Stimulated activated CD8-positive, alpha-beta memory T cell treated with anti-CD3 and anti-CD28 coated beads, Interleukin-12 subunit alpha, Interleukin-12 subunit beta, amount 100 ng/mL, for 24 hours (primary cell): Measurements from ENCODE around the gene RPL13A.
"Not testable (repeated sequence)": the region's sequence is repeated elsewhere in the genome, so short reads cannot be mapped to it uniquely, and the experiment has no call there.

Source experiments
- DNase-seq: peaks from one replicate; pipeline ENCODE4 v3.0.0-alpha.2; 2020; ENCODE audit errors: extremely low read depth

RPL13A gene

DNA sequence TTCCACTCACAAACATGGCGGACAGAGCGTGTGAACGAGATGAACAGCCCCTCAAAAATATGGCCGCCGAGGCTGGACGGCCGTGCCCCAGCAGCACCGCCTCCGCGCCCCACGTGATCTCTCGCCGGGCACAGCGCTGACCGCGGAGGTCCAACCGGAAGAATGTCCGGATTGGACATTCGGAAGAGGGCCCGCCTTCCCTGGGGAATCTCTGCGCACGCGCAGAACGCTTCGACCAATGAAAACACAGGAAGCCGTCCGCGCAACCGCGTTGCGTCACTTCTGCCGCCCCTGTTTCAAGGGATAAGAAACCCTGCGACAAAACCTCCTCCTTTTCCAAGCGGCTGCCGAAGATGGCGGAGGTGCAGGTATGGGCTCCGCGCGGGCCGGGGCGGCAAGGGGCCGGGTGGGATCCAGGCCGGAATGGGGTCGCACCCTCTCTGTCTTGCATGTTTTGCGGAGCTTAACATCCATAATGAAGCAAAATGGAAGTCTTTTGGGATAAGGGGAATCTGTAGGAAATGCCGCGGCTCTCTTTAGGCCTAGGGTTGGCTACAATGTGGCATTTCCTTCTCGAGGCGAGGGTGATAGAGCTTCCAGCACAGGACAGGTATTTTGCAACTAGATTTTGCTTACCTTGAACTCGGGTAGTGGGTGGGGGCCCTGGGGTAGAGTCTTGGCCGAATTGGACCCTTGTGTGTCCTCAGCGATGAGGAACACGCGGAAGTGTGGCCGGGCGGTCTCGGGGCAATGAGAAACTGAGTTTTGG is at the start of gene RPL13A:
TSS of gene RPL13A (plus strand) at position 332 of the 769 bp plus-strand sequence. CDS start at position 354, 22 bp downstream.
- DNase-seq = peak; percentile 99

DNA sequence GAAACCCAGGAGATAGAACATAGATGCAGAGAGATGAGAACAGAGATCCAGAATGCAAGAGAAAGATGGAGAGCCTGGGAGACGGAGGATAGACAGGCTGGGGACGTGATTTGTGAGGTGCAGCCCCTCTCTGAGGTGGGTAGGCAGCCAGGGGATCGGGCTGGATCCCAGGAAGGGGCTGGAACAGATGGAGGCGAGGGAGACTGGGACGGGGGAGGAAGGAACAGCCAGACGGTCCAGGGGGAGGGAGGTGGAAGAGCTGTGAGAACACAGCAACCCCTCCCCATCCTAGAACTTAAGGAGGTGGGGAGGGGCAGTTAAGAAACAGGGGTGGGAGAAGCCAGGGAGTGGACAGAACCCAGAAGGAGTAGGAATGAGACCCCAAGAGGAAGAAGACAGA is 49.1 kb upstream of the RPL13A start:
- DNase-seq = no peak

DNA sequence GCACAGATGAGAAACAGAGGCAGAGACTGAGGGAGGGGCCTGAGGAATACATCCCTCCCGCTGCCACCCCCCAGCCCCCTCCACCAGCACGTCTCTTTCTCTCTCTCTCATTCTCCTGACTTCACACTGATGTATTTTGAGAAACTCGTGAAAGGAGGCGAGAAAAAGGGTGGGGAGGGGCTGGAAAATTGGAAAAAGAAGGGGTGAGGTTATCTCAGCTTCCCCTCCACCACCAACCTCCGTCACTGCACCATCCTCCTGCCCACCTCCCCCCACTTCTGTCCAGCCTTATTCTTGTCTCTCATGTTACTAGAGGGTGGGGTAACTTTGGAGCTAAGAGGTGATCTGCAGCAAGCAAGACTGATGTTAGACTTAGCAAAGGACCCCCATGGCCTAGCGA is 47.6 kb upstream of the RPL13A start:
- DNase-seq = no peak

DNA sequence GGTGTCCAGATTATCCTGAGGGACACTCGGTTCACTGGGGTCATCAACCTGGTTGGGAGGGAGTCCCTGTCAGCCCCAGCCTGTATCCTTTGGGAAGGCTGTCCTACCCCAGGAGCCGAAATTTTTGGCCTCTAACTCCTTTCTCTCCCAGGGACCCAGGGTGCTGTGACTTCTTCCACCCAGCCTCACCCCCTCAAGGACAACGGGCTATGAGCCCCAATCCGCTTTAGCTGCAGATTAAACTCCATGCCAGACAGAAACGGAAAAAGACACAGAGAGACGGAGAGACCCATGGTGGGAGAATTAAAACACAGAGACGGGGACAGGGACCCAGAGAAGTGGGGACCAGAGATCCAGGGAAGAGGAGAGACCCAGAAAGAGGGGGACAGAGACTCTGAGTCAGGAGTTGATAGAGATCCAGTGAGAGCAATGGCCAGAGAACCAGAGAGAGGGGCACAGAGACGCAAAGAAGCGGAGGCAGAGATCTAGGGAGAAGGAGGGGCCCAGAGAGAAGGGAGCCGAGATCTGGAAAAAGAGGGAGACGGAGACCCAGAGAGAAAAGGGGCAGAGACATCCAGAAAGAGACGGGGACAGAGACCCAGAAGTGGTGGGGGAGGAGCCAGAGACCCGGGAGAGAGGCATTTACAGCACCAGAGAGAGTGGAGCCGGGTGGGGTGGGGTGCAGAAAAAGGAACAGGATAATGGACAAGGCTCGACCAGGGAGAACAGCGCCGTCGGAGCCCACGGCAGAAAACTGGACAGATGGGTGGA is 46.8 kb upstream of the RPL13A start:
- no peak for DNase-seq

DNA sequence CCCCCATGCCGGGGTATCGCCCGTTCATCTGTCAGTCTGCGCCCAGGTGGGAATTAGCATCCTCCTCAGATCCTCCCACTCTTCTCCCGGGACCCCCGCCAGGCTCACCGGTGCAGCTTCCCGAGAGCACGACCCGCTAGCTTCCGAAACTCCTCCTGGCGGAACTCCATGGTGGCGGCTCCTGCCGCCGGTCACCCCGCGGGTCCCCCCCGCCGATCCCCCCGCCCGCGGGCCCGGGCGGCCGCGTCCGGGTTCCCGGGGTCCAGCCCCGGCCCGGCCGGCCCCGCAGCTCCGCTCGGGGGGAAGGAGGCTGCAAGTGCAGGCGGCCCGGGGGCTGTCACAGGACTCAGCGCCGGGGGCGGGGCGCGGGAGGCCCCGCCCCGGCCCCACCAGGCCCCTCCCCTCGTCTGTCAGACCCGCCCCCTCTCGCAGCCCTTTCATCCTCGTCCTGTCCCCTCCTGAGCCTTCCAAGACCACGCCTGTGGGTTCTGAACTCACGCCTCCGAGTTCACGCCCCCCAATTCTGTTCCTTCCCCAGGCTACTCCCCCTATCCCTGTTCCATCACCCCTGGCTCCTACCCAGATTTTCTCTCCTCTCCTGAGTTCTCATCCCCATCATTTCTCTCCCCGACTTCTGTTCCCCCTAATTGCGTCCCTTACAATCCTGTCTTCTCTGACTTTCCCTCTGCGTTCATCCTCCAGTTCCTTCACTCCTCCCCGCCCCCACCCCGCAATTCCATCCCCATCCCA is 46.0 kb upstream of the RPL13A start, which contains the start of gene SLC17A7:
TSS of gene SLC17A7 (minus strand) at position 318 of the 750 bp plus-strand sequence. CDS start at position 170, 148 bp downstream.
- DNase-seq = no peak

DNA sequence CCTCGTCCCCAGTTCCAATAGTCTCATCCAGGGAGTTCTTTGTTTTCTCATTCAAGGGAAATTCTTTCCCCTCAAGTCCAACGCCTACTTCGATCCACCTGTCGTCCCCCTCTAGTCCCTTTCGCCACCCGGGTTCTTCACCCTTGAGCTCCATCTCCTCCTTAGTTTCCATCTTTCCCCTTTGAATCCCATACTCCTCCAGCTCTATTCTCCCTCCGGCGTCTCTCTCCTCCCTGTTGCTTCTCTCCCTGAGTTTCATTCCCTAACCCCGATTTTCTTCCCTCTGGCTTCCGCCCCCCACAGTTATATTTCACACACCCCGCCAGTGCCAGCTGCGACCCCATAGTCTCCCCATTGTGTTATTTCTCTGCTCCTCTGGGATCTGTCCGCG is 45.5 kb upstream of the RPL13A start:
- no peak for DNase-seq

DNA sequence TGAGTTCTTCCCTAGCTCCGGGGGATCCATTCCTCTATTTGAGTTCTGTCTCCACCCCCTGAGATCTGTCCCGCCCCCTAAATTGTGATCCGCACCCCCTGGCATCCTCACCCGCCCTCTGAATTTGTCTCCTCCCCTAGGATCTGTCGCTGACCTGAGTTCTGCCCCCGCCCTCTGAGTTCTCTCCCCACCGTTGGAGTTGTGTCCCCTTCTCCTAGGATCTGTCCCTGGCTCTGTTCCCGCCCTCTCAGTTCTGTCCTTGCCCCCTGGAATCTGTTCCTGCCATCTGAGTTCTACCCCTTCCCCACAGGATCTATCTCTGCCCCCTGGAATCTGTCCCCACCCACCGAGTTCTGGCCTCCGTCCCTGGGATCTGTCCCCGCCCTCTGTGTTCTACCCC is 45.1 kb upstream of the RPL13A start:
- DNase-seq = no peak

DNA sequence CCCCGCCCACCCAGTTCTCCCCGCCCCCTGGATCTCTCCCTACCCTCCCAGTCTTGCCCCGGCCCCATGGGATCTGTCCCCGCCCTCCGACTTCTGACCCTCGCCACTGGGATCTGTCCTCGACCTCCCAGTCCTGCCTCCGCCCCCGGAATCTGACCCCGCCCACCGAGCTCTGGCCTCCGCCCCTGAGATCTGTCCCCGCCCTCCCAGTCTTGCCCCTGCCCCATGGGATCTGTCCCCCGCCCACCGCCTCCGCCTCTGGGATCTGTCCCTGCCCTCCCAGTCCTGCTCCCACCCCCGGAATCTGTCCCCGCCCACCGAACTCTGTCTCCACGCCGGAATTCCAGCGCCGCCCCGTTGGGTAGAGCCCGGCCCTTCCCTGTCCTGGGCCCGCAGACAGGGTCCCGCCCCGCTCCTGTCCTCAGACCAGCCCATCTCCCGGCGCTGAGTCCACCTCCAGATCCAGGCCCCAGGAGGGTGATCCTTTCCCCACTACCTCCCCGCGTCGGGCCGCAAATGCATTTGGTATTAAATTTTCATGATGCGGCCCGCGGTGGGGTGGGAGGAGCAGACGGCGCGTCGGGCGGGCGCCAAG is 44.5 kb upstream of the RPL13A start:
- DNase-seq = no peak

DNA sequence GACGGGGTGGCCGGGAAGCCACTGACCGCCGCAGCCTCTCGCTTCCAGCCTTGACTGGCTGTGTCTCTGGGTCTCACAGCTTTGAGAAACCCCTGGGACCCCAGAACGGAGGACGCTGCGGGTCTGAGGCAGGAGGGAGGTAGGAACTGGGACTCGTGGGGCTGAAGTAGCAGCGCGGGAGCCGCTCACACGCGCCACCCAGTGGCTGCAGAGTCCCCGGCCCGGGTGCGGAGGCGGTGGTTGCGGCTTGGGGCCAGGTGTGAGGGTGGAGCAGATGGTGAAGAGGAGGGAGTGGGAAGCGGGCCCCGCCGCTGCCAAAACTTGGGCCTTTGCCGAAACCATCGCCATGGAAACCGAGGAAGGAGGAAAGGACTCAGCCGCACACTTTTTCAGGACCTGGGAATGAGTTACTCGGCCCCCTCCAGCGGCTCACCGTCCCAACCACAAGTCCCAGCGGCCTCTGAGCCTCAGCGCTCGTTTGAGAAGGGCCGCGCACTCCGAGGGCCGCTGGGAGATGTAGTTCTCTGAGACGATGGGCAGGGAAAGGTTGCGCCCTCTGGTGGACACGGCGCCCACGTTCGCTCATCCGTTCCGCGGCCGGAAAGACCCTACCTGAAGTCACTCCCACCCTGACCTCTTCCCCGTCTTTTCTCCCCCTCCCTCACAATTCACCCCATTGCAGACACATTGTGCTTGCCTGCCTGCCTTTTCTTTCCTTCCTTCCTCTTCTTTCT is 43.9 kb upstream of the RPL13A start:
- peak; percentile 84 for DNase-seq

DNA sequence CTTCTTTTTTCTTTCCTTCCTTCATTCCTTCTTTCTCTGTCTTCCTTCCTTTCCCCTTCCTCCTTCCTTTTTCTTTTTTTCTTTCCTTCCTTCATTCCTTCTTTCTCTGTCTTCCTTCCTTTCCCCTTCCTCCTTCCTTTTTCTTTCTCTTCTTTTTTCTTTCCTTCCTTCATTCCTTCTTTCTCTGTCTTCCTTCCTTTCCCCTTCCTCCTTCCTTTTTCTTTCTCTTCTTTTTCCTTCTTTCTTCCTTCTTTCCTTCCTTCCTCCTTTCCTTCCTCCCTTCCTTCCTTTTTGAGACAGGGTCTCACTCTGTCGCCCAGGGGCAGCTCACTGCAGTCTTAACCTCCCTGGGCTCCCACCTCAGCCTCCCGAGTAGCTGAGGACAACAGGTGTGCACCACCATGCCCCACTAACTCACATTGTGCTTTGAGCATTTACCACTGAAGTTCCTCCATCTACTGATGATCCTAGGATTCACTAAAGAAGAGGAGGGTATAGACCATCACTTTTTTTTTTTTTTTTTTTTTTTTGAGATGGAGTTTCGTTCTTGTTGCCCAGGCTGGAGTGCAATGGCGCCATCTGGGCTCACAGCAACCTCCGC is 43.2 kb upstream of the RPL13A start:
- DNase-seq = not testable (repeated sequence)

DNA sequence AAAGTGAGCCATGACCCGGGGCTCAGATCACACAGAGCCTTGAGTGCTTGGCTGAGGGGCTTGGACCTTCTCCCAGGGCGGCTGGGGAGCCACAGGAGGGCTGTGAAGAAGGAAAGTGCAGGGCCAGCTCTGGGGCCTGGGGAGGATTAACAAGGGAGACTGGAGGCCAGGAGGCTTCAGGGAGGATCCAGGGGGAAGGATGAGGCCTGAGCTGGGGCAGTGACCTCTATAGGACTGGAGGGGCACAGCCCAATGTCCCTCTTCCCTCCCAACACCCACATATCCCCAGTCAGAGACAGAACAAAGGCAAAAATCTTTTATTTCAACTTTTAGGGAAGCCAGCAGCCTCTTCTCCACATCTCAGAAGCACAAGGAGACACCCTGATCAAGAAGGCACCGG is 41.4 kb upstream of the RPL13A start:
- DNase-seq = no peak

DNA sequence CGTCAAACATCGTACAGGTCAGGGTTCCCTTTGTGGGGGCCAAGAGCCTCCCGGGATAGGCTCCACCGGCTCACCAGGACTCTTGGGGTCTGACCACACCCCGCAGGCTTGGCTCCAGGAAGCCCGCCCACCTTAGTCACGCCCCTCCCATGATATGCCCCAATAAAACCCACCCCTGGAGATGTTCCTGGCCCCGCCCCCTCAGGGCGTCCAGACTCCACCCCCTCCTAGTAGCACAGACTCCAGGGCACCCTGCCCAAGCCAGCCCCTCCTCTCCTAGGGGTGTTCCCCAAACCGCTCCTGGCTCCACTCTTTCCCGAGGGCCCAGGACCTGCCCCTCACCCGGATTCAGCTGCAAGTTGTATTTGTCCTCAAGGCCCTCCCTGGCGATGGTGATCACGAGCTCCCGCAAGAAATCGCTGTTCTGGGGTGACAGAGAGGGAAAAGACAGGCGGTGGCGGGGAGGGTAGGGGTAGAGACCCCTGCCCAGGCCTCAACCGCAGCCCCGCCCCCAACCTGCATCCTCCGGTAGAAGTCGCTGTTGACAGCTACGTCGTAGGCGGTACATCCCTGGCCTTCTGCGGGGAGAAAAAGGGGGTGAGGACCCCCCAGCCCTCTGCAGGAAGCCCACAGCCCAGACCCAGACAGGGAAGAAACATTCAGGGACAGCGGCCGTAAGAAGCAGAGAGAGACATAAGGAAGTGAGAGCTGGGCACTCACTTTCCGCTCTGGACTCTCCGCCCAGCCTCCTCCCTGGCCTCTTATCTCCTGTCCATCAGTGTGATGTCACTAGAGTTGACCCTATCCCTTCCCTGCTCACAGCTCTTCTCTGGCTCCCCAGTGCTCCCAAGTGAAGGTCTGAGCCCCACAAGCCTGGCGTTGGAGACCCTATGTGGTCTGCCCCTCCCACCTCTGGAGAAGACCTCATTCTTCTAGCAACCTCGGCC is 39.6 kb upstream of the RPL13A start:
- no peak for DNase-seq

DNA sequence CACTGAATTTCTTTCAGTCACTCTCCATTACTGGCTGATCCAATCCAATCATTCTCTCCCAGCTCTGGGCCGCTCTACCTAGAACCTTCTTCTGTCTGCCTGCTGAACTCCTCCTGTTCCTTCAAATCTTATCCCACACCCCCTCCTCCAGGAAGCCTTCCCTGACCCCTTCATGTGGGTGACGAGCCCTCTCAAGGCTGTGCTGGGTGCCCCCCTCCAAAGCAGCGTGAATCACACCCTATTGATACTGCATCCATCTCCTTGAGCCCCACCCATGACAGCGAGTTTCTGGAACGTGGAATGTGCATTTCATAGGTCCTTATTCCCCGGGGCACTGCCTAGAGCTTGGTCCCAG is 39.0 kb upstream of the RPL13A start:
- no peak for DNase-seq

DNA sequence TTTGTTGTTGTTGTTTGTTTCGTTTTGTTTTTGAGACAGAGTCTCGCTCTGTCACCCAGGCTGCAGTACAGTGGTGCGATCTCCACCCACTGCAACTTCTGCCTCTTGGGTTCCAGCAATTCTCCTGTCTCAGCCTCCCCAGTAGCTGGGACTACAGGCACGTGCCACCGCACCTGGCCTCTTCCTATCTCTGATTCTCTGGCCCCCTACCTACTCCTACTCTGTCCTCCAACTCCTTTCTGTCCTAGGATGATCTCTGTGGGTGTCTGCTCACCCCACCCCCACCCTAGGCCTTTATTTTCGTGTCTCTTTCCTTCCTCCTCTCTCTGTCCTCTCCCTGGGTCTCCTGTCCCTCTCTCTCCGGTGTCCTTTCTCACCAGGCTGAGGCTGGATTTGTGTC is 37.0 kb upstream of the RPL13A start:
- no peak for DNase-seq

DNA sequence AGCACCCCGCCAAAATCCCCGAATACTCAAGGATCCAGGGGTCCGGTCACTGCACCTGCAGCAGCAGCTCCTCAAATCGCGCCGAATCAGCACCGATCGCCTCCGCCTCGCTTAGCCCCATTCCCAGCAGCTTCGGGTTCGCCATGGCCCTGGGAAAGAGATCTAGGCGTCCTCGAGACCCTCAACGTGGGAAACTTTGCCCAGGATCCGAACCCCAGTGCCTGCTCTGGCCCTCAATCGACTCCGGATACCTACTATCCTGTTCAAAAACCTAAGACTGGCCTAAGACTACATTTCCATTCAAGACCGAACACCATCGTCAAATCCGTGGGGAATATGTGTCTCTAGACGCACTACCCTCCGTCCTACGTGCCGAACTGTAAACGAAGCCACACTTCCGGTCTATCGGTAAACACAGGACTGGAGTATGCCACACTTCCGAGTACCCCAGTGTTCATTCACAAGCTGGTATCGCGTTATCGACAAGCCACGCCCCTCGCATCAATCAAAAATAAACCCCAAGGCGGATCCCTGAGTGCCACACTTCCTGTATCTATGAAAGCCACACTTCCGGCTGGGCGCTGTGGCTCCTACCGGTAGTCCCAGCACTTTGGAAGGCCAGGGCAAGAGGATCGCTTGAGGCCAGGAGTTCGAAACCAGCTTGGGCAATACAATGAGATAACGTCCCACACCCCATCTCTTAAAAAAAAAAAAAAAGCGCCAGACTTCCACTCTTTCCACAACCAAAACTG is 35.8 kb upstream of the RPL13A start, which contains the start of gene PIH1D1:
TSS of gene PIH1D1 (minus strand) at position 385 of the 752 bp plus-strand sequence. CDS start at position 145, 240 bp downstream.
- DNase-seq = peak; percentile 93

DNA sequence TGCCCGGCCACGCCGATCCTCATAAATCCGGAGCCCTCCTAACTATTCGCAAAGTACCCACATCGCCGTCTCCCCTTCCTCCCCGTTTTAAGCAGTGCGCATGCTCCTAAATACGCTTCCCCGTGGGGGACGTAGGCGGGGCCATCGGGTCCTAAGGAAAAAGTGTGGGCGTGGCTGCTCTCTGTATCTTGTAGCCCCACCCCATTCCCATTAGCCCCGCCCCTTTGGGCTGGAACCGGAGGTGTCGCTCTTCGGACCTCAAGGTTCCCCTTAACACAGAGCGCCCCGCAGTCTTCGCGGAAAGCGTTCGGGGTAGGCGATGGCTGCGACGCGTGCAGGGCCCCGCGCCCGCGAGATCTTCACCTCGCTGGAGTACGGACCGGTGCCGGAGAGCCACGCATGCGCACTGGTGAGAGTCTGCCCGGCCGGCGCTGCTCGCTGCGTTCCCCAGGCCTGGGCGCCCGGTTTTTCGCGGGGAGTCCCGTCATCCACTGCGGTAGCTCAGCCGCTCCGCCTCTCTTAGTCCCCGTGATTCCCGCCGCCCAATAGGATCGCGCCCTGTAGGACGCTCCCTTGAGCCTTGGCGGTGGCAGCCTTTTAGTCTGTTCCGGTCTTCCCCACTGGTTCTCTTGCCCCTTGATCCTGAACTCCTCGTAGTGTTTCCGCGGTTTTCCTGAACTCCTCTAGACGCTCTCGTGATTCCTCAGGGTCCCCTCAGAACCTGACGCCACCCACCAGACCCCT is 34.2 kb upstream of the RPL13A start, which contains the start of gene ALDH16A1:
TSS of gene ALDH16A1 (plus strand) at position 213 of the 744 bp plus-strand sequence. CDS start at position 320, 107 bp downstream.
- DNase-seq = peak; percentile 95

DNA sequence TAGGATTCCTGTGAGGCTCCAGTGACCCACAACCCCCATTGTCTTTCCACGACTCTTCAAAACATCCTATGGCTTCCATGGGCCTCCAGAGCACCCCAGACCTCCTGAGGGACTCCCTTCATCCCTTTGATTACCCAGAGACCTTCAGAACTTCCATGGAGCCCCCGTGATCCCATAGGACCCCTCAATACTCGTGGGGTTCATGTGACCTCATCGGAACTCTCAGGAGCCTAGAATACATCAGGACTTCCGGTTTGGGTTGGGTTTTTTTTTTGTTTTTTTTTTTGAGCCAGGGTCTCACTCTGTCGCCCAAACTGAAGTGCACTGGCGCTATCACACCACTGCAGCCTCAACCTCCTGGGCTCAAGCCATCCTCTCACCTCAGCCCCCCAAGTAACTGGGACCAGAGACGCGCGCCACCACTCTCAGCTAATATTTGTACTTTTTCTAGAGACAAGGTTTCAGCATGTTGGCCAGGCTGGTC is 33.6 kb upstream of the RPL13A start:
- DNase-seq = no peak

DNA sequence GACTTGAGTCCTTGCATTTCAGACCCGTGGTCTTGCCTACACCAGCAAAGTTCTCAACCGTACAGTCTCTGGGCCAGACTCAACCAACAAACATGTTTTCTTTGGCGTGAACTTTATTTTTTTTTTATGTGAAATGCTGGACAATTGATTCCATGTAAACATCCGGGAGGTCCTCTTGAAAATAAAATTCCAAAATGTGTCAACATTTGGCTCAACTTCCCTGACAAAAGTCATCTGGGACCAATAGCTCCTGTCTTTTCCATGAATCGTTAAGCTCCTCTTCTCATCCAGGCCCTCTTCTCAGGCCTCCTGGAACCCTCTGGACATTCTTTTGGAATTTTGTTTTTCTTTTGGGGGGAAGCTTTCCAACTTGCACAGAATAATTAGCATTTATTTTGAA is 31.6 kb upstream of the RPL13A start:
- no peak for DNase-seq
